ENCODE data around the gene HOXA13. TPM values are rescaled to one million over a fixed set of nuclear protein-coding genes. Genes with fewer than 3 reads are reported as not detected.

HOXA13 gene
- total RNA-seq, 1 experiment from 2014 or later: 0.68 TPM

GRCh38 chr7:27185854-27186667 lies 13.8 kb downstream of the HOXA13 start:
- peaks cover 6% of the 10 kb centered on the region for H3K36me3 Mint-ChIP-seq (ENCODE audit: insufficient read depth, unreplicated experiment)
- peaks cover 7% of the 10 kb centered on the region for H3K4me1 Mint-ChIP-seq (ENCODE audit: low read depth, unreplicated experiment)
- Histone ChIP-seq H3K4me1 (peaks cover 14% of the 10 kb centered on the region), H3K27me3 (replicated peaks; ENCODE audit: control insufficient read depth, insufficient read depth, low read length) (peaks cover 5% of the 10 kb centered on the region), H3K4me3 (ENCODE audit: low read depth, low read length) (no peak overlapping the region), H3K9me3 (no peaks in the 10 kb centered on the region), H3K36me3 (ENCODE audit: control insufficient read depth, insufficient read depth, low read length) (no peaks in the 10 kb centered on the region)
- H3K27ac Mint-ChIP-seq (ENCODE audit: unreplicated experiment): no peak overlapping the region
- ChIA-PET CTCF (interaction anchor here (0.6 to 1.9 kb wide), 2 partner anchors 10 to 467 kb away, joined by 3 to 6 read pairs; no protein-coding TSS in a partner anchor), POLR2A (no interaction called here)
- H3K9me3 Mint-ChIP-seq (ENCODE audit: unreplicated experiment): no peaks in the 10 kb centered on the region
- peak in 1 of 2 experiments; percentile 22 for DNase-seq
- TF ChIP-seq, protein P1, sequence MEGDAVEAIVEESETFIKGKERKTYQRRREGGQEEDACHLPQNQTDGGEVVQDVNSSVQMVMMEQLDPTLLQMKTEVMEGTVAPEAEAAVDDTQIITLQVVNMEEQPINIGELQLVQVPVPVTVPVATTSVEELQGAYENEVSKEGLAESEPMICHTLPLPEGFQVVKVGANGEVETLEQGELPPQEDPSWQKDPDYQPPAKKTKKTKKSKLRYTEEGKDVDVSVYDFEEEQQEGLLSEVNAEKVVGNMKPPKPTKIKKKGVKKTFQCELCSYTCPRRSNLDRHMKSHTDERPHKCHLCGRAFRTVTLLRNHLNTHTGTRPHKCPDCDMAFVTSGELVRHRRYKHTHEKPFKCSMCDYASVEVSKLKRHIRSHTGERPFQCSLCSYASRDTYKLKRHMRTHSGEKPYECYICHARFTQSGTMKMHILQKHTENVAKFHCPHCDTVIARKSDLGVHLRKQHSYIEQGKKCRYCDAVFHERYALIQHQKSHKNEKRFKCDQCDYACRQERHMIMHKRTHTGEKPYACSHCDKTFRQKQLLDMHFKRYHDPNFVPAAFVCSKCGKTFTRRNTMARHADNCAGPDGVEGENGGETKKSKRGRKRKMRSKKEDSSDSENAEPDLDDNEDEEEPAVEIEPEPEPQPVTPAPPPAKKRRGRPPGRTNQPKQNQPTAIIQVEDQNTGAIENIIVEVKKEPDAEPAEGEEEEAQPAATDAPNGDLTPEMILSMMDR (IDR thresholded peaks at IDR 0.05; ENCODE audit: insufficient read depth in 1 of 2, low read depth in 1 of 2, low read length in 1 of 2, severe bottlenecking in 1 of 2, unreplicated experiment in 1 of 2): no peak
- no TSS peak for BruUV-seq (replicated peaks)
- peak overlapping the region; percentile 71 for H3K4me3 Mint-ChIP-seq (ENCODE audit: unreplicated experiment)
- intact Hi-C loops (cut with micrococcal nuclease; ENCODE audit: unreplicated experiment): no loop called here
- peaks cover 8% of the 10 kb centered on the region for H3K27me3 Mint-ChIP-seq (ENCODE audit: insufficient read depth, unreplicated experiment)

DNA sequence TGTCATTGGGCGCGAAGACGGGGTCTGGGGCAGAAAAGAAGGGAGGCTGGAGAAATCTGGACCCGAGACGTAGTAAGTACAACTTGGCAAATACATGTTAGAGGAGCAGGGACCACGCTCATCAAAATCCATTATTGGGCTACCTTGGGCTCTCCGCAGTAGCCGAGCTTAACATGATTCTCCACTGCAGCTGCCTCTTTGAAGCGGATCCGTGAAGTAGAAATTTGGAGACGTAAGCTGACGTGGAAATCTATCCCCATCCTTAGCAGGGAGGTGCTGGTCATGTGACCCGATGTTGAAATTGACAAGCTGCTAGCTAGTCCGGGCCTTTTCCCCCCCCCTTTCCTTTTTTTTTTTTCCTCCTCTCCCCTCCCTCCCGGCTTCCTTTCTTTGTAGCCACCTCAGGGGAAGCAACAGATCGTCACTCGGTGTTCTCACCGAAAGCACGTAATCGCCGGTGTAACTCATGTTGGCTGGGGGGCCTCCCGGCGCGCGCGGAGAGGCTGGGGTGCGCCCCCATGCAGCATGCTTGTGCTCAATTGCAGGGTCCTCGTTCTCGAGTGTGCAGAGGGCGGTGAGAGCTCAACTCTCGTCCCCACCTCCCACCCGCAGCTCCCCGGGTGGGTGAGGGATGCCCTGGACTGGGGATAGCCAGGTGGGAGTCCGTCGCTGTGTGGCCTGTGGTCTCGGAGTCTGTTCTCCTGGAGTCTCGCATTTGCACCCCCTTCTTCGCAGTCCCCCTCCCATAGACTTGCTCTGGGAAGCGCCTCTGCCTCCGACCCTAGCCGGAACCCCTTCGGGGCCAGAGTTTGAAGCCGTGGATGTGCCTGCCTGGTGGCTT lies 14.7 kb downstream of the HOXA13 start, which contains the start of gene HOXA11:
TSS of gene HOXA11 (minus strand) at position 220 of the 841 bp plus-strand sequence. CDS start at position 132, 88 bp downstream.
- TF ChIP-seq, protein P1 (IDR thresholded peaks at IDR 0.05; ENCODE audit: insufficient read depth in 1 of 2, low read depth in 1 of 2, low read length in 1 of 2, severe bottlenecking in 1 of 2, unreplicated experiment in 1 of 2): no peak
- CTCF ChIA-PET: interaction anchor here (0.7 to 1.8 kb wide), 2 partner anchors 11 to 393 kb away, joined by 3 to 5 read pairs; no protein-coding TSS in a partner anchor
- peaks cover 14% of the 10 kb centered on the region for H3K4me1 ChIP-seq
- no peaks in the 10 kb centered on the region for H3K9me3 Mint-ChIP-seq (ENCODE audit: unreplicated experiment)
- H3K36me3 ChIP-seq (ENCODE audit: control insufficient read depth, insufficient read depth, low read length): no peaks in the 10 kb centered on the region
- H3K4me1 Mint-ChIP-seq (ENCODE audit: low read depth, unreplicated experiment): peaks cover 7% of the 10 kb centered on the region
- peaks cover 6% of the 10 kb centered on the region for H3K36me3 Mint-ChIP-seq (ENCODE audit: insufficient read depth, unreplicated experiment)
- H3K4me3 Mint-ChIP-seq (ENCODE audit: unreplicated experiment): peak within 1 kb of the TSS; percentile 71
- peak within 1 kb of the TSS; percentile 55 for H3K4me3 ChIP-seq (ENCODE audit: low read depth, low read length)
- intact Hi-C loops (cut with micrococcal nuclease; ENCODE audit: unreplicated experiment): no loop called here
- peaks cover 8% of the 10 kb centered on the region for H3K27me3 Mint-ChIP-seq (ENCODE audit: insufficient read depth, unreplicated experiment)
- peak in 1 of 2 experiments; percentile 32 for DNase-seq
- POLR2A ChIA-PET: no interaction called here
- no TSS peak for BruUV-seq (replicated peaks)
- no peak within 1 kb of the TSS for H3K27ac Mint-ChIP-seq (ENCODE audit: unreplicated experiment)
- H3K27me3 ChIP-seq (replicated peaks; ENCODE audit: control insufficient read depth, insufficient read depth, low read length): peaks cover 5% of the 10 kb centered on the region
- no peaks in the 10 kb centered on the region for H3K9me3 ChIP-seq

Measured in Caco-2 (cell line).